ENCODE data around the gene GAGE10. TPM values are rescaled to one million over a fixed set of nuclear protein-coding genes. Genes with fewer than 3 reads are reported as not detected.

The GAGE10 gene
- total RNA-seq, 2 donors from 2014 or later = not detected

Other genes starting within 250 kb of the GAGE10 start
- 10 to 100 TPM; 13.4 to 13.5 TPM for gene CCDC120, start 244.6 kb upstream of the GAGE10 start, total RNA-seq
- gene PRAF2, start 229.6 kb upstream of the GAGE10 start, total RNA-seq = 10 to 100 TPM in 1 of 2 donors, 1 to 10 TPM in 1; 8.2 to 15.7 TPM
- gene WDR45, start 223.8 kb upstream of the GAGE10 start, total RNA-seq = 10 to 100 TPM; 29.8 to 42.5 TPM
- gene GPKOW, start 179.9 kb upstream of the GAGE10 start, total RNA-seq = 10 to 100 TPM; 17.9 to 23.7 TPM
- 1 to 10 TPM; 1.2 to 1.3 TPM for gene MAGIX, start 140.9 kb upstream of the GAGE10 start, total RNA-seq
- gene PLP2, start 131.7 kb upstream of the GAGE10 start, total RNA-seq = 1 to 10 TPM; 1.9 to 2.0 TPM
- 10 to 100 TPM; 10.7 to 12.0 TPM for gene PRICKLE3, start 117.3 kb upstream of the GAGE10 start, total RNA-seq
- gene SYP, start 103.5 kb upstream of the GAGE10 start, total RNA-seq = under 1 TPM; 0.48 to 0.51 TPM
- under 1 TPM; 0.42 to 0.70 TPM for gene CACNA1F, start 70.3 kb upstream of the GAGE10 start, total RNA-seq
- gene CCDC22, start 68.2 kb upstream of the GAGE10 start, total RNA-seq = 10 to 100 TPM; 14.0 to 15.5 TPM
- gene FOXP3, start 38.9 kb upstream of the GAGE10 start, total RNA-seq = under 1 TPM; 0.53 to 0.77 TPM
- gene PPP1R3F, start 33.9 kb upstream of the GAGE10 start, total RNA-seq = 10 to 100 TPM in 1 of 2 donors, 1 to 10 TPM in 1; 6.9 to 16.6 TPM
- not detected for gene GAGE12J, start 18.4 kb downstream of the GAGE10 start, total RNA-seq
- gene GAGE13, start 27.9 kb downstream of the GAGE10 start, total RNA-seq = not detected
- gene GAGE12C, start 228.5 kb downstream of the GAGE10 start, total RNA-seq = not detected
- not detected for gene GAGE12D, start 238.1 kb downstream of the GAGE10 start, total RNA-seq
- not detected for gene GAGE12E, start 247.6 kb downstream of the GAGE10 start, total RNA-seq

Measured in endodermal cell (in vitro differentiated cells).